Neural cell (in vitro differentiated cells): Measurements from ENCODE around the gene SLC25A42. TPM values are rescaled to one million over a fixed set of nuclear protein-coding genes. Genes with fewer than 3 reads are reported as not detected.

Experiments
- H2AFZ ChIP-seq: fragments of 200-600, 300-800 bp; sonication (generic), shearing (Covaris generic); 2 replicates; pipeline ENCODE4 v1.6.0; 2014; ENCODE audit warnings: low read depth, mild to moderate bottlenecking, antibody characterized with exemption, low read length, moderate library complexity
- H3F3A ChIP-seq: fragments of 200-600 bp; shearing (Covaris generic); 2 replicates; pipeline ENCODE4 v1.6.1; 2016; ENCODE audit warnings: mild to moderate bottlenecking, moderate library complexity, mixed read lengths, antibody characterized with exemption, low read length; ENCODE audit not compliant: insufficient read depth, poor library complexity, severe bottlenecking
- H3K27ac ChIP-seq: fragments of 200-600, 300-800 bp; sonication (generic), shearing (Covaris generic); 2 replicates; pipeline ENCODE4 v1.5.1; 2014; ENCODE audit warnings: mild to moderate bottlenecking, low read length, moderate library complexity
- H3K27me3 ChIP-seq: fragments of 300-800, 200-600 bp; sonication (generic), shearing (Covaris generic); 2 replicates; pipeline ENCODE4 v1.6.0; 2014; ENCODE audit warnings: mild to moderate bottlenecking, low read depth, low read length, moderate library complexity; ENCODE audit not compliant: insufficient read depth
- H3K36me3 ChIP-seq: fragments of 300-800, 200-600 bp; sonication (generic), shearing (Covaris generic); 2 replicates; pipeline ENCODE4 v1.5.1; 2014; ENCODE audit warnings: mild to moderate bottlenecking, antibody characterized with exemption, low read length, moderate library complexity; ENCODE audit not compliant: insufficient read depth
- H3K4me2 ChIP-seq: fragments of 300-800, 200-600 bp; sonication (generic), shearing (Covaris generic); 2 replicates; pipeline ENCODE4 v1.6.0; 2014; ENCODE audit warnings: mild to moderate bottlenecking, low read length
- H3K4me3 ChIP-seq: fragments of 300-800, 200-600 bp; sonication (generic), shearing (Covaris generic); 2 replicates; pipeline ENCODE4 v1.5.1; 2014; ENCODE audit warnings: mild to moderate bottlenecking, low read length, moderate library complexity
- H3K79me2 ChIP-seq: fragments of 200-600 bp; shearing (Covaris generic); replicated peaks from 2 replicates; pipeline ENCODE4 v1.6.0; 2014; ENCODE audit warnings: mild to moderate bottlenecking, low read length, moderate library complexity; ENCODE audit not compliant: insufficient read depth
- H3K9ac ChIP-seq: fragments of 300-800, 200-600 bp; sonication (generic), shearing (Covaris generic); 2 replicates; pipeline ENCODE4 v1.6.1; 2016; ENCODE audit warnings: mild to moderate bottlenecking, low read length, mixed read lengths
- H3K9me2 ChIP-seq: fragments of 200-600 bp; shearing (Covaris generic); 2 replicates; pipeline ENCODE4 v1.6.1; 2016; ENCODE audit warnings: mild to moderate bottlenecking, low read length, mixed read lengths; ENCODE audit not compliant: insufficient read depth
- H3K9me3 ChIP-seq: fragments of 200-600, 300-800 bp; sonication (generic), shearing (Covaris generic); 2 replicates; pipeline ENCODE4 v1.6.1; 2016; ENCODE audit warnings: mild to moderate bottlenecking, mixed run types, low read length, moderate library complexity, mixed read lengths
- H4K20me1 ChIP-seq: fragments of 200-600 bp; shearing (Covaris generic); 2 replicates; pipeline ENCODE4 v1.6.1; 2016; ENCODE audit warnings: mild to moderate bottlenecking, mixed run types; ENCODE audit not compliant: insufficient read depth
- EP300 ChIP-seq: fragments of 450-650 bp; conservative IDR thresholded peaks from 2 replicates; pipeline ENCODE4 v1.6.1; 2014; ENCODE audit warnings: antibody characterized with exemption, mild to moderate bottlenecking, moderate library complexity; ENCODE audit not compliant: poor library complexity, severe bottlenecking
- EZH2 ChIP-seq: fragments of 200-600, 300-800 bp; shearing (Covaris generic), sonication (generic); IDR thresholded peaks from 2 replicates; pipeline ENCODE4 v1.6.1; 2014; ENCODE audit warnings: antibody characterized with exemption, low read length, borderline replicate concordance, mild to moderate bottlenecking; ENCODE audit not compliant: insufficient read depth, poor library complexity, severe bottlenecking
- MXI1 ChIP-seq: fragments of 450-650 bp; conservative IDR thresholded peaks from 2 replicates; pipeline ENCODE4 v1.6.1; 2014; ENCODE audit warnings: antibody characterized with exemption, mild to moderate bottlenecking; ENCODE audit not compliant: poor library complexity, severe bottlenecking
- POLR2AphosphoS5 ChIP-seq: IDR thresholded peaks from 2 replicates; pipeline ENCODE4 v1.6.1; 2012
- RAD21 ChIP-seq: fragments of 450-650 bp; conservative IDR thresholded peaks from 2 replicates; pipeline ENCODE4 v1.6.1; 2014; ENCODE audit warnings: antibody characterized with exemption, mild to moderate bottlenecking, moderate library complexity
- SMC3 ChIP-seq: fragments of 450-650 bp; conservative IDR thresholded peaks from 2 replicates; pipeline ENCODE4 v1.6.1; 2014; ENCODE audit warnings: antibody characterized with exemption, mild to moderate bottlenecking, moderate library complexity; ENCODE audit not compliant: poor library complexity
- TAF1 ChIP-seq: IDR thresholded peaks from 2 replicates; pipeline ENCODE4 v1.6.1; 2012; ENCODE audit warnings: low read depth
- polyA plus RNA-seq: library from polyadenylated mRNA; depleted of rRNA; stranded (reverse); fragments of >200 nt; gene quantifications from 2 replicates; pipeline ENCODE4 v1.2.3, GENCODE V29; 2014
- TF ChIP-seq, protein P1 (sequence below): IDR thresholded peaks from 2 replicates; pipeline ENCODE4 v1.6.1; 2012; ENCODE audit warnings: borderline replicate concordance
- TF ChIP-seq, protein P2 (sequence below): fragments of 450-650 bp; IDR thresholded peaks from 2 replicates; pipeline ENCODE4 v1.5.1; 2014; ENCODE audit warnings: antibody characterized with exemption, mild to moderate bottlenecking, moderate library complexity; ENCODE audit not compliant: poor library complexity, severe bottlenecking

The SLC25A42 gene
- polyA plus RNA-seq, 1 donor from 2014 or later, result 22.7 TPM

DNA sequence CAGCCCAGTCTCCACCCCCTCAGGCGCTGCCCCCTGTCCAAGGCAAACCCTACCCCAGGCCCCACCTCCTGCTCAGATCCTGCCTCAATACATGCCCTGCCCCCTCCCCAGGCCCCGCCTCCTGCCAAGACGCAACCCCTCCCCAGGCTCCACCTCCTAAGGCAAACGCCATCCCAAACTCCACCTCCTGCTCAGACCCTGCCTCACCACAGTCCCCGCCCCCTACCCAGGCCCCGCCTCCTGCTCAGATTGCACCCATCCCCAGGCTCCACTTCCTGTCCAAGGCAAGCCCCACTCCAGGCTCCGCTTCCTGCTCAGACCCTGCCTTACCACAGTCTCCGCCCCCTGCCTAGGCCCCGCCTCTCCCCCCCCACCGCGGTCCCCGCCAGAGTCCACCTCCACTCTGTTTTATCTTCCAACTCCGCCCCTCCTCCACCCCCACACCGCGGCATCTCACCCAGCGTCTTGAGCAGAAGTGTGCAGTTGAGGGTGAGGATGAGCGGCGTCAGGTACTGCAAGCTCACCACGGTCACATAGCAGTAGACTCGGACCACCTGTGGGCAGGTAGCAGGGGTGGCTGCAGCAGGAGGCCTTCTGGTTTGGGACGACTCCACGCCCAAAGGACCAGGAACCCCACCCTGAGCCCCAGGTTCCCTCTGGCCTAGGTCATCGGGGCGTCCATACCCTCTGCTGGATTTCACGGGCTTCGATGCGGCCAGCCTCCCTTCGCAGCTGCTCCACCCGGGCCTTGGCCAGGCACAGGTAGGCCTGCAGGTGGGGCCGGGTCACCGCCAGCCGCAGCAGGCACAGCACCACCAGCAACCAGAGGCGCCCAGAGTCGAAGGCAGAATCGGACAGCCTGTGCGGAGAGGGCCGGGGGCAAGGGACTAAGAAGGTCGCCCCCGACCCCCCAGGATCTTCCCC is 56.8 kb downstream of the SLC25A42 start:
- no peak overlapping the region for H2AFZ ChIP-seq
- H3K36me3 ChIP-seq, result no peaks in the 10 kb centered on the region
- no peaks in the 10 kb centered on the region for H3K9me3 ChIP-seq
- H4K20me1 ChIP-seq, result no peaks in the 10 kb centered on the region
- H3K4me3 ChIP-seq, result no peak overlapping the region
- H3K4me2 ChIP-seq, result no peak overlapping the region
- TF ChIP-seq, protein P1, sequence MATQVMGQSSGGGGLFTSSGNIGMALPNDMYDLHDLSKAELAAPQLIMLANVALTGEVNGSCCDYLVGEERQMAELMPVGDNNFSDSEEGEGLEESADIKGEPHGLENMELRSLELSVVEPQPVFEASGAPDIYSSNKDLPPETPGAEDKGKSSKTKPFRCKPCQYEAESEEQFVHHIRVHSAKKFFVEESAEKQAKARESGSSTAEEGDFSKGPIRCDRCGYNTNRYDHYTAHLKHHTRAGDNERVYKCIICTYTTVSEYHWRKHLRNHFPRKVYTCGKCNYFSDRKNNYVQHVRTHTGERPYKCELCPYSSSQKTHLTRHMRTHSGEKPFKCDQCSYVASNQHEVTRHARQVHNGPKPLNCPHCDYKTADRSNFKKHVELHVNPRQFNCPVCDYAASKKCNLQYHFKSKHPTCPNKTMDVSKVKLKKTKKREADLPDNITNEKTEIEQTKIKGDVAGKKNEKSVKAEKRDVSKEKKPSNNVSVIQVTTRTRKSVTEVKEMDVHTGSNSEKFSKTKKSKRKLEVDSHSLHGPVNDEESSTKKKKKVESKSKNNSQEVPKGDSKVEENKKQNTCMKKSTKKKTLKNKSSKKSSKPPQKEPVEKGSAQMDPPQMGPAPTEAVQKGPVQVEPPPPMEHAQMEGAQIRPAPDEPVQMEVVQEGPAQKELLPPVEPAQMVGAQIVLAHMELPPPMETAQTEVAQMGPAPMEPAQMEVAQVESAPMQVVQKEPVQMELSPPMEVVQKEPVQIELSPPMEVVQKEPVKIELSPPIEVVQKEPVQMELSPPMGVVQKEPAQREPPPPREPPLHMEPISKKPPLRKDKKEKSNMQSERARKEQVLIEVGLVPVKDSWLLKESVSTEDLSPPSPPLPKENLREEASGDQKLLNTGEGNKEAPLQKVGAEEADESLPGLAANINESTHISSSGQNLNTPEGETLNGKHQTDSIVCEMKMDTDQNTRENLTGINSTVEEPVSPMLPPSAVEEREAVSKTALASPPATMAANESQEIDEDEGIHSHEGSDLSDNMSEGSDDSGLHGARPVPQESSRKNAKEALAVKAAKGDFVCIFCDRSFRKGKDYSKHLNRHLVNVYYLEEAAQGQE, result no peak
- TF ChIP-seq POLR2AphosphoS5, result no peak
- H3K27me3 ChIP-seq, result no peaks in the 10 kb centered on the region
- H3K9ac ChIP-seq, result no peak overlapping the region
- no peak overlapping the region for H3K27ac ChIP-seq
- no peaks in the 10 kb centered on the region for H3K9me2 ChIP-seq
- no peaks in the 10 kb centered on the region for H3K79me2 ChIP-seq
- H3F3A ChIP-seq, result no peaks in the 10 kb centered on the region

DNA sequence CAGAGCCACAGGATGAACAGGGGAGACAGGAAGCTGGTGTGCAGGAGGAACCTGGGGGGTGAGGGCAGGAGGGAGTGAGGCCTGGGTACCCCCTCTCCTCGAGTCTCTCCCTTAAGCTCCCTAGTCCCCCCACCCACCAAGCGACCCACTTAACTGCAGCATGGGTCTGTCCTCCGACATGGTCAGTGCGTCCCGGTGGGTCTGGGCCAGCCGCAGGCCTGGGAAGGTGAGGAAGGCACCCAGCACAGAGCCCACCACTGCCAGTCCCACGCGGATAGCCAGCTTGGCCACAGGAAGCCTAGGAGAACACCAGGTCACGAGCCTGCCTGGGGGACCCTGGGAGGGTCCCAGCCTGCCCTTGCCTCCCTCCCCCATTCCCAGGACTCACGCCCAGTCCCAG is 57.6 kb downstream of the SLC25A42 start:
- Histone ChIP-seq H3K27me3 (no peaks in the 10 kb centered on the region), H3K9me3 (no peaks in the 10 kb centered on the region), H3K4me2 (no peak overlapping the region), H3K4me3 (no peak overlapping the region), H3K9me2 (no peaks in the 10 kb centered on the region), H3F3A (no peaks in the 10 kb centered on the region), H3K36me3 (no peaks in the 10 kb centered on the region), H3K9ac (no peak overlapping the region), H4K20me1 (no peaks in the 10 kb centered on the region), H3K79me2 (no peaks in the 10 kb centered on the region), H2AFZ (no peak overlapping the region), H3K27ac (no peak overlapping the region)
- TF ChIP-seq SMC3 (no peak), EZH2 (no peak), POLR2AphosphoS5 (no peak), MXI1 (no peak), TAF1 (no peak), RAD21 (no peak), EP300 (no peak)
- TF ChIP-seq, protein P2, sequence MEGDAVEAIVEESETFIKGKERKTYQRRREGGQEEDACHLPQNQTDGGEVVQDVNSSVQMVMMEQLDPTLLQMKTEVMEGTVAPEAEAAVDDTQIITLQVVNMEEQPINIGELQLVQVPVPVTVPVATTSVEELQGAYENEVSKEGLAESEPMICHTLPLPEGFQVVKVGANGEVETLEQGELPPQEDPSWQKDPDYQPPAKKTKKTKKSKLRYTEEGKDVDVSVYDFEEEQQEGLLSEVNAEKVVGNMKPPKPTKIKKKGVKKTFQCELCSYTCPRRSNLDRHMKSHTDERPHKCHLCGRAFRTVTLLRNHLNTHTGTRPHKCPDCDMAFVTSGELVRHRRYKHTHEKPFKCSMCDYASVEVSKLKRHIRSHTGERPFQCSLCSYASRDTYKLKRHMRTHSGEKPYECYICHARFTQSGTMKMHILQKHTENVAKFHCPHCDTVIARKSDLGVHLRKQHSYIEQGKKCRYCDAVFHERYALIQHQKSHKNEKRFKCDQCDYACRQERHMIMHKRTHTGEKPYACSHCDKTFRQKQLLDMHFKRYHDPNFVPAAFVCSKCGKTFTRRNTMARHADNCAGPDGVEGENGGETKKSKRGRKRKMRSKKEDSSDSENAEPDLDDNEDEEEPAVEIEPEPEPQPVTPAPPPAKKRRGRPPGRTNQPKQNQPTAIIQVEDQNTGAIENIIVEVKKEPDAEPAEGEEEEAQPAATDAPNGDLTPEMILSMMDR, result no peak
- TF ChIP-seq, protein P1, result no peak
